HL-60 (cell line): ENCODE results near the gene CTNNA1.

ENCODE experiments used
- DNase-seq, 2 experiments: peaks; one replicate each; pipeline ENCODE4 v3.0.0-alpha.2; 2010 to 2020; ENCODE audit warnings: low read depth in 1 of 2, low spot score in 1 of 2
- H3K27ac ChIP-seq: fragments of 250-450 bp; sonication (Bioruptor Pico); replicated peaks from 2 replicates; pipeline ENCODE4 v1.5.1; 2020; ENCODE audit warnings: mild to moderate bottlenecking, moderate library complexity
- H3K27me3 ChIP-seq: fragments of 250-450 bp; sonication (Bioruptor Pico); 2 replicates; pipeline ENCODE4 v1.5.1; 2021; ENCODE audit warnings: mild to moderate bottlenecking, moderate library complexity; ENCODE audit not compliant: insufficient read depth, poor library complexity, severe bottlenecking
- H3K4me3 ChIP-seq: replicated peaks from 2 replicates; pipeline ENCODE4 v1.5.1; 2011; ENCODE audit warnings: mild to moderate bottlenecking, control low read depth, low read length; ENCODE audit not compliant: insufficient read depth
- GABPA ChIP-seq: IDR thresholded peaks from 2 replicates; pipeline ENCODE4 v1.6.1; 2012; ENCODE audit warnings: low read depth
- POLR2AphosphoS5 ChIP-seq: IDR thresholded peaks from 2 replicates; pipeline ENCODE4 v1.6.1; 2012; ENCODE audit warnings: low read depth
- SPI1 ChIP-seq: IDR thresholded peaks from 2 replicates; pipeline ENCODE4 v1.6.1; 2012; ENCODE audit warnings: low read depth, mild to moderate bottlenecking, borderline replicate concordance
- TF ChIP-seq, protein P1 (sequence below): IDR thresholded peaks from 2 replicates; pipeline ENCODE4 v1.6.1; 2012; ENCODE audit warnings: low read depth; ENCODE audit not compliant: insufficient replicate concordance
- TF ChIP-seq, protein P2 (sequence below): IDR thresholded peaks from one replicate; pipeline ENCODE4 v1.5.1; 2011; ENCODE audit warnings: low read length, control low read depth, inconsistent platforms; ENCODE audit not compliant: insufficient read depth

CTNNA1 gene

DNA sequence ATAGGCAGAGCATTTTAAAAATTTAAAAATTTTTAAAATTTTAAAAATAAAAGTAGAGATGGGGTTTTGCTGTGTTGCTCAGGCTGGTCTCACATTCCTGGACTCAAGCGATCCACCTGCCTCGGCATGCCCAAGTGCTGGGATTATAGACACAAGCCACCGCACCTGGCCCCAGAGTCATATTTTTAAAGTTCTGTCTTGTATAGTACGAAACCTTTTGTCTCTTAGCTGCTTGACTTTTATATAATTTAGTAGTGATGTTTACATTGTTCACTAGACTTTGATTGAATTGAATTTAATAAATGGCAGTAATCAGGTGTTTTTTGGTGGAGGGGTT lies 90.9 kb downstream of the CTNNA1 start:
- Histone ChIP-seq H3K27ac (no peak overlapping the region), H3K4me3 (no peak overlapping the region), H3K27me3 (no peaks in the 10 kb centered on the region)
- DNase-seq, result no peak
- TF ChIP-seq GABPA, result no peak
- TF ChIP-seq, protein P1, sequence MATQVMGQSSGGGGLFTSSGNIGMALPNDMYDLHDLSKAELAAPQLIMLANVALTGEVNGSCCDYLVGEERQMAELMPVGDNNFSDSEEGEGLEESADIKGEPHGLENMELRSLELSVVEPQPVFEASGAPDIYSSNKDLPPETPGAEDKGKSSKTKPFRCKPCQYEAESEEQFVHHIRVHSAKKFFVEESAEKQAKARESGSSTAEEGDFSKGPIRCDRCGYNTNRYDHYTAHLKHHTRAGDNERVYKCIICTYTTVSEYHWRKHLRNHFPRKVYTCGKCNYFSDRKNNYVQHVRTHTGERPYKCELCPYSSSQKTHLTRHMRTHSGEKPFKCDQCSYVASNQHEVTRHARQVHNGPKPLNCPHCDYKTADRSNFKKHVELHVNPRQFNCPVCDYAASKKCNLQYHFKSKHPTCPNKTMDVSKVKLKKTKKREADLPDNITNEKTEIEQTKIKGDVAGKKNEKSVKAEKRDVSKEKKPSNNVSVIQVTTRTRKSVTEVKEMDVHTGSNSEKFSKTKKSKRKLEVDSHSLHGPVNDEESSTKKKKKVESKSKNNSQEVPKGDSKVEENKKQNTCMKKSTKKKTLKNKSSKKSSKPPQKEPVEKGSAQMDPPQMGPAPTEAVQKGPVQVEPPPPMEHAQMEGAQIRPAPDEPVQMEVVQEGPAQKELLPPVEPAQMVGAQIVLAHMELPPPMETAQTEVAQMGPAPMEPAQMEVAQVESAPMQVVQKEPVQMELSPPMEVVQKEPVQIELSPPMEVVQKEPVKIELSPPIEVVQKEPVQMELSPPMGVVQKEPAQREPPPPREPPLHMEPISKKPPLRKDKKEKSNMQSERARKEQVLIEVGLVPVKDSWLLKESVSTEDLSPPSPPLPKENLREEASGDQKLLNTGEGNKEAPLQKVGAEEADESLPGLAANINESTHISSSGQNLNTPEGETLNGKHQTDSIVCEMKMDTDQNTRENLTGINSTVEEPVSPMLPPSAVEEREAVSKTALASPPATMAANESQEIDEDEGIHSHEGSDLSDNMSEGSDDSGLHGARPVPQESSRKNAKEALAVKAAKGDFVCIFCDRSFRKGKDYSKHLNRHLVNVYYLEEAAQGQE, result no peak
- TF ChIP-seq SPI1, result no peak
- TF ChIP-seq, protein P2, sequence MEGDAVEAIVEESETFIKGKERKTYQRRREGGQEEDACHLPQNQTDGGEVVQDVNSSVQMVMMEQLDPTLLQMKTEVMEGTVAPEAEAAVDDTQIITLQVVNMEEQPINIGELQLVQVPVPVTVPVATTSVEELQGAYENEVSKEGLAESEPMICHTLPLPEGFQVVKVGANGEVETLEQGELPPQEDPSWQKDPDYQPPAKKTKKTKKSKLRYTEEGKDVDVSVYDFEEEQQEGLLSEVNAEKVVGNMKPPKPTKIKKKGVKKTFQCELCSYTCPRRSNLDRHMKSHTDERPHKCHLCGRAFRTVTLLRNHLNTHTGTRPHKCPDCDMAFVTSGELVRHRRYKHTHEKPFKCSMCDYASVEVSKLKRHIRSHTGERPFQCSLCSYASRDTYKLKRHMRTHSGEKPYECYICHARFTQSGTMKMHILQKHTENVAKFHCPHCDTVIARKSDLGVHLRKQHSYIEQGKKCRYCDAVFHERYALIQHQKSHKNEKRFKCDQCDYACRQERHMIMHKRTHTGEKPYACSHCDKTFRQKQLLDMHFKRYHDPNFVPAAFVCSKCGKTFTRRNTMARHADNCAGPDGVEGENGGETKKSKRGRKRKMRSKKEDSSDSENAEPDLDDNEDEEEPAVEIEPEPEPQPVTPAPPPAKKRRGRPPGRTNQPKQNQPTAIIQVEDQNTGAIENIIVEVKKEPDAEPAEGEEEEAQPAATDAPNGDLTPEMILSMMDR, result no peak
- no peak for TF ChIP-seq POLR2AphosphoS5

DNA sequence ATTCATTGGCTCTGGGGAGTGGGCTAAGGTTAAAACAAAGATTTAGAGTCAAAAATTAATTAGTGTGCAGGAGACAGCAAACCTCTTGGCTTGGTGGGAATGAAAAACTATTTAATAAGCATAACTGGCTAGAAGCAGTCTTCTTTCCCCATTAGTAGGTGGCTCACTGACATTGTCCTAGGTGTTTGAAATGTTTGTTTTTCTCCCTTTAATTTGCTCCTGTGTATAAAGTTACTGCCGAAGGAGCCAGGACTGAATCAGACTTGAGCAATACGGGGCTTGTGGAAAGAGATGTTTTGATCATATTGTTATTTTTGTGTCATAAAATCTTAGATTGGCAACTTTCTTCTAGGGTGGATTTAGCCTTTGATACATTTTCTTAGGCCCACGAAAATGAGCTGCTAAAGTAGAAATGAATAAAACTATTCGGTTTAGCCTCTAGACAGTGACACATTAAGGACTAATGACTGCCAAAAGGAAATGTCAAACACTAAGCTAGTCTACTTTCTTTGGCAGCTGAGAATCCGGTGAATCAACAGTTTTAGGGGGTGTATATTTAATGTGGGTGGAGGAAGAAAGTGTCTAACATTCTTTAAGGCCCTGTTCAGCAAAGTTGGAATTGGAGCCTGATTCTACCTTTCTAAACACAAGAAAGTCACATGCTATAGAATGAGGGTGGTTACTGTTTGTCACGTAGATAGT lies 91.7 kb downstream of the CTNNA1 start:
- no peak overlapping the region for H3K27ac ChIP-seq
- TF ChIP-seq, protein P2, result no peak
- TF ChIP-seq GABPA (no peak), SPI1 (no peak), POLR2AphosphoS5 (no peak)
- TF ChIP-seq, protein P1, result no peak
- H3K4me3 ChIP-seq, result no peak overlapping the region
- H3K27me3 ChIP-seq, result no peaks in the 10 kb centered on the region
- no peak for DNase-seq

DNA sequence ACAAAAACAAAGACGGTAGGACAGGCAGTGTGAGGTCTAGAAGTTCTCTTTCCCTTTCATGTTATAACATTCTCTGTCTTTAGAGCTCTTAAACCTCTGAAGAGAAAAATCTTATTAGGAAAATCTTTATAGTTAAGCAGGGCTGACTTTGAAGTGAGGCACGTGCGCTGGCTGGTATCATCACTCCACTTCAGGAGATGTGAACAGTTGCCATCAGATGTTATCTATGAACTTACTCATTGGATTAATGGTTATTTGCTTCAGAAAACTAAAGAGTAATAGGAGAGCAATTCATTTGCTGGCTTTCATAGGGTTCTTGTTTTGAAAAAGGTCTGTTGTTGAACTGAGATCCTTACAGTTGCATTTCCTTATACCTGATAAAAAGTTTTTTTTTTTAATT lies 96.2 kb downstream of the CTNNA1 start:
- no peak overlapping the region for H3K4me3 ChIP-seq

More for the DNA sequence above, 96.2 kb downstream of the CTNNA1 start:
- TF ChIP-seq SPI1 (no peak), POLR2AphosphoS5 (no peak), GABPA (no peak)
- TF ChIP-seq, protein P2, result no peak
- TF ChIP-seq, protein P1, result no peak
- no peak for DNase-seq
- Histone ChIP-seq H3K27ac (no peak overlapping the region), H3K27me3 (no peaks in the 10 kb centered on the region)
